Ureter (tissue), 1 donor: ENCODE results near the gene EFCAB6. TPM values are rescaled to one million over a fixed set of nuclear protein-coding genes. Genes with fewer than 3 reads are reported as not detected.

Experiments used
- DNase-seq: peaks from one replicate; pipeline ENCODE4 v3.0.0-alpha.2; 2020; ENCODE audit warnings: low spot score
- total RNA-seq: library from RNA; stranded (reverse); gene quantifications from one replicate; pipeline ENCODE4 v1.2.4, GENCODE V29; 2023
- donor health status: DM: yes; HTN: yes; CAD: no.

EFCAB6 gene
- total RNA-seq, 1 donor from 2014 or later = 8.8 TPM

GRCh38 chr22:43482318-43482625 lies 329.8 kb downstream of the EFCAB6 start:
- no peak for DNase-seq

DNA sequence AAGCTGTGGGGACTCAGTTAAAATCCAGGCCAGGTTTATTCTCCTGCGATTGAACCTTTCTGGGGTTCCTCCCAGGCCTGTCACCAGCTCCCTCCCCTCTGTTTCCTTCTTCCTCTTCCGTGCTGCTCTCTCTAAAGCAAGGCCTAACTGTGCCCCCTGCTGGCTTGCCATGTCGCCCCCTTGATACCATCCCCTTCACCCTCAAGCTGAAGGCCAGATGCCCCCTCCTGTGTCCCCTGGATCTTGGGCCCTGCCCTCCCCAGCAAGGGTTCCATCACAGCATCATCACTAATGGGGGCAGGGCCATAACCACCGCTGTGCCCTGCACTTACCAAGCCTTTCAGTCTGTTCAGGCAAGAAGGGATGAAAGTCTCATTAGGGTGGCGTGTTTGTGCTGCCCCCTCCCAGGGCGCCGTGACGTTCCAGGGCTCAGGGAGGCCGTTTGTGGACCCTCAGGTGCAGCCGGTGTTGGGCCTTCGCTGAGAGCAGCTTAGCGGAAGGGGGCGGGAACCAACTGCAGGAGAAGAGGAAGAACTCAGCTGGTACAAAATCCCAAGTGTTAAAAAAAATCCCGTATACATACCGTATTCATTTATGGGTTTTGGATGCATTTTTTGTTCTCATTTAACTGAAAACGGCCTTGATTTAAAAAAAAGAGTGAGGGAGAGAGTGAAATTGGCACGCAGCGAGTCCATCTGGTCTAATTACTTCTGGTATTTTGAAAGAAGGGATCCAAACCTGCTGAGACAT lies 330.4 kb downstream of the EFCAB6 start:
- no peak for DNase-seq

DNA sequence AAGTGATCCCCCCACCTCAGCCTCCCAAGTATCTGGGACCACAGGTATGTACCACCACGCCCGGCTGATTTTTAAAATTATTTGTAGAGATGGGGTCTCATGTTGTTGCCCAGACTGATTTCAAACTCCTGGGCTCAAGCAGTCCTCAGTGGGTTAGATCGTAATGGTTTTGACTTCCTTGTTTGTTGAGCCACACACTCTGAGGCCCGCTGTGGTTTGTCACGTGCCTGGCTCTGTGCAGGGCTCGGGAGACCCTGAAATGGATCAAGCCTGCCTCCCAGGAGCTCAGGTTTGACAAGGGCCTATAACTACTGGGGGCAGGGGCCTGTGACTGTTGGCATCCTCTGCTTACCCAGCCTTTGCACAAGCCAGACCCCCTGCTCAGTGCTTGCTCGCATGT lies 332.1 kb downstream of the EFCAB6 start:
- no peak for DNase-seq

DNA sequence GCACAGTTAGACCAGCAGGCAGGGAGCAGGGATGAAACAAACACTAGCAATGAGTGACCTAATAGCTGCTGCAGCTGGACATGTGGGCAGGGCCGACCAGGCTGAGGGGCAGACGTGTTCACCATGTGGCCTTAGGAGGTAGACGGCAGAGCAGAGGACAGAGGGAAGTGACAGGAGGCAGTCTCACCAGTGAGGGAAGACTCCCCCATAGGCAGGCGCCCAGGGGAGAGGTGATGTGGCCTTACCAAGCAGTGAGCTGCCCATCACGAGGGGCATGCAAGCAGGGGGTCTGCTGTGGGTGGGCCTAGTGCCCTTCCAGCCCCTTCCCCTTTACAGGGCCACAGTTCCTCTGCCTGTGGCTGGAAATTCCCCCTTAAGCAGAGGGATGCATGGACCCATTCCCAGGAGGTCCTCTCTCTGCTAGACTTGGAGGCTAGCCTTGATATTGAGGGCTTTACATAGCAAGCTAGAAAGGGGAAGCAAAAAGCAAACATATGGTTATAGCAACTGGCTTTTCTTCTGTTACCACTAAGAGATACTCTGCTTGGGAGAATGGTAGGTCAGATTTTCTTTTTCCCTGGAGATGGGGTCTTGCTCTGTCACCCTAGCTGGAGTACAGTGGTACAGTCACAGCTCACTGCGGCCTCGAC lies 332.7 kb downstream of the EFCAB6 start:
- DNase-seq = no peak

Other genes starting within 250 kb of the EFCAB6 start
- gene SULT4A1, start 50.2 kb upstream of the EFCAB6 start, total RNA-seq = 1.8 TPM
- not detected for gene PNPLA5, start 79.7 kb upstream of the EFCAB6 start, total RNA-seq
- gene PNPLA3, start 111.5 kb upstream of the EFCAB6 start, total RNA-seq = 0.75 TPM
- gene SAMM50, start 143.1 kb upstream of the EFCAB6 start, total RNA-seq = 38.7 TPM
- 24.4 TPM for gene PARVB, start 212.0 kb upstream of the EFCAB6 start, total RNA-seq